22Rv1 (cell line): ENCODE data around the gene LENG9.
"Not testable (repeated sequence)": the region's sequence is repeated elsewhere in the genome, so short reads cannot be mapped to it uniquely, and the experiment has no call there.

Experiments used
- H3K27ac ChIP-seq: fragments of 450-650 bp; 2 replicates; pipeline ENCODE4 v1.5.1; 2017
- ZFX ChIP-seq: fragments of 450-650 bp; IDR thresholded peaks from 2 replicates; pipeline ENCODE4 v1.6.1; 2017; ENCODE audit warnings: antibody characterized with exemption, borderline replicate concordance
- TF ChIP-seq, protein P1 (sequence below): fragments of 450-650 bp; IDR thresholded peaks from 2 replicates; pipeline ENCODE4 v1.5.1; 2017; ENCODE audit warnings: mild to moderate bottlenecking

Gene LENG9

DNA sequence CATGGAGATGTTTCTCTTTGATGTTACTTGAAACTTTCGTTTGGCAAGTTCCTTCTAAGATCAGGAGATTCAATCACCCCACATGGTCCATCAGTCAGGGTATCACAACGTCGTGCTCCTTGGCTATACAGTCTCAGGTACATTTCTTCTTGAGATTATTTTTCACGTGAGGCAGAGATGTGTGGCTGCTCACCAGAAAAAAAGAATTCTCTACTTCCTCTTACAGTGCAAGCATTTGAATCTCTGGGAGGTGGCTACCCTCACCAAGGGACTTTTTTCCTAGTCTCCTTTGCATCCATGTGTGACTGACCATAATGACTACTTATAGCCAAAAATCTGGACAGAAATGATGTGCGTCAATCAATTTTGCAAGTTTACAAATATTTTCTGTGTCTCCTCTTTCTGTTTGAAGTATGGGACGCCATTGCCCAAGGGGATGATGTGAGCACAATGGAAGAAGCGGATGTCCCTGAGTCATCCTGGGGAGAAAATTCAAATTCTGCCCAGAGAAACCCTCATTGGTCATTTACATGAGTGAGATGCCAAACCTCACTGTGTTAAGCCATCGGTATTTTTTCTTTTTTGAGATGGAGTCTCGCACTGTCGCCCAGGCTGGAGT, 30.5 kb upstream of the LENG9 start:
- no peak overlapping the region for H3K27ac ChIP-seq
- TF ChIP-seq, protein P1, sequence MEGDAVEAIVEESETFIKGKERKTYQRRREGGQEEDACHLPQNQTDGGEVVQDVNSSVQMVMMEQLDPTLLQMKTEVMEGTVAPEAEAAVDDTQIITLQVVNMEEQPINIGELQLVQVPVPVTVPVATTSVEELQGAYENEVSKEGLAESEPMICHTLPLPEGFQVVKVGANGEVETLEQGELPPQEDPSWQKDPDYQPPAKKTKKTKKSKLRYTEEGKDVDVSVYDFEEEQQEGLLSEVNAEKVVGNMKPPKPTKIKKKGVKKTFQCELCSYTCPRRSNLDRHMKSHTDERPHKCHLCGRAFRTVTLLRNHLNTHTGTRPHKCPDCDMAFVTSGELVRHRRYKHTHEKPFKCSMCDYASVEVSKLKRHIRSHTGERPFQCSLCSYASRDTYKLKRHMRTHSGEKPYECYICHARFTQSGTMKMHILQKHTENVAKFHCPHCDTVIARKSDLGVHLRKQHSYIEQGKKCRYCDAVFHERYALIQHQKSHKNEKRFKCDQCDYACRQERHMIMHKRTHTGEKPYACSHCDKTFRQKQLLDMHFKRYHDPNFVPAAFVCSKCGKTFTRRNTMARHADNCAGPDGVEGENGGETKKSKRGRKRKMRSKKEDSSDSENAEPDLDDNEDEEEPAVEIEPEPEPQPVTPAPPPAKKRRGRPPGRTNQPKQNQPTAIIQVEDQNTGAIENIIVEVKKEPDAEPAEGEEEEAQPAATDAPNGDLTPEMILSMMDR, result no peak
- TF ChIP-seq ZFX, result no peak

- H3K27ac ChIP-seq, result not testable (repeated sequence)
Observed at GRCh38 chr19:54493056-54493455, 29.5 kb upstream of the LENG9 start.

GRCh38 chr19:54492568-54492967, 29.0 kb upstream of the LENG9 start:
- TF ChIP-seq, protein P1, result no peak
- TF ChIP-seq ZFX, result no peak

GRCh38 chr19:54489766-54490165, 26.2 kb upstream of the LENG9 start:
- no peak overlapping the region for H3K27ac ChIP-seq
- TF ChIP-seq, protein P1, result no peak
- TF ChIP-seq ZFX, result no peak

More at GRCh38 chr19:54492568-54492967, 29.0 kb upstream of the LENG9 start:
- no peak overlapping the region for H3K27ac ChIP-seq

DNA sequence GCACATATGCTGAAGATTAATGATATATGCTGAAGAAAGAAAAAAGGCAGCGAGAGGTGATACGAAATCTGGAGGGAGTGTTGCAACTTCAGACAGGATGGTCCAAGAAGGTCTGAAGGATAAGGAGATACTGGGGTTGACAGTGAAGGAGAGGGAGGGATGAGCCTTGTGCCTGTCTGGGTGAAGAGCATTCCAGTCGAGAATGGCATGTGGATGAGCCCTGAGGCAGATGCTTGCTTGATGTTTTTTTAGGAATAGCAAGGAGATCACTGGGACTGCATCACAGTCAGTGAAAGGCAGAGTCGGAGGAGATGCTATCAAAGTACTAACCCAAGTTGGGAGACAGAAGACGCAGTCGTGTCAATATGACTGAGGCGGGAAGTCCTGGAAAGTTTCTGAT, 25.8 kb upstream of the LENG9 start:
- TF ChIP-seq ZFX, result no peak
- TF ChIP-seq, protein P1, result no peak
- no peak overlapping the region for H3K27ac ChIP-seq

- H3K27ac ChIP-seq, result no peak overlapping the region
- no peak for TF ChIP-seq ZFX
- TF ChIP-seq, protein P1, result no peak
Observed at GRCh38 chr19:54485851-54486250, 22.3 kb upstream of the LENG9 start.

DNA sequence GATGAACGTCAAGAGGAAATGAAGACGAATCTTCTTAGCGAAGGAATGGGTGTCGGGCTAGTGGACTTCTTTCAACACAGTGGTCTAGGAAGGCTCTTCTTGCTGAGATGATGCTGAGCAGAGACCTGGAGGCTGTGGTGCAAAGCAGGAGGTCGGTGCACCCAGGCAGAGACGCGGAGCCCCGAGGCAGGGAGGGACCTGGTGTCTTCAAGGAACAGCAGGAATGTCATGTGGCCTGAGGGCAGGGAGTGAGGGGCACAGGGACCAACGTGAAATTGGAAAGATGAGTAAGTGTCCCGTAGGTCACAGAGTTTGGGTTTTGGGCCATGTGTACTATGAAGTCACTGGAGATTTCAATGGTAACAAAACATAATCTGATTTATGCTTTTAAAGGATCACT, 20.9 kb upstream of the LENG9 start:
- H3K27ac ChIP-seq, result no peak overlapping the region
- TF ChIP-seq, protein P1, result no peak
- TF ChIP-seq ZFX, result no peak

GRCh38 chr19:54482889-54483288, 19.3 kb upstream of the LENG9 start:
- no peak overlapping the region for H3K27ac ChIP-seq
- TF ChIP-seq, protein P1, result no peak
- TF ChIP-seq ZFX, result no peak
